VCaP (cell line): ENCODE measurements around the gene PCDH8.

ENCODE experiments used
- H3K27ac ChIP-seq: fragments of 450-650 bp; 2 replicates; pipeline ENCODE4 v1.5.1; 2017
- CTCF ChIP-seq: fragments of 450-650 bp; conservative IDR thresholded peaks from 2 replicates; pipeline ENCODE4 v1.5.1; 2017; ENCODE audit warnings: mild to moderate bottlenecking, moderate library complexity

PCDH8 gene

DNA sequence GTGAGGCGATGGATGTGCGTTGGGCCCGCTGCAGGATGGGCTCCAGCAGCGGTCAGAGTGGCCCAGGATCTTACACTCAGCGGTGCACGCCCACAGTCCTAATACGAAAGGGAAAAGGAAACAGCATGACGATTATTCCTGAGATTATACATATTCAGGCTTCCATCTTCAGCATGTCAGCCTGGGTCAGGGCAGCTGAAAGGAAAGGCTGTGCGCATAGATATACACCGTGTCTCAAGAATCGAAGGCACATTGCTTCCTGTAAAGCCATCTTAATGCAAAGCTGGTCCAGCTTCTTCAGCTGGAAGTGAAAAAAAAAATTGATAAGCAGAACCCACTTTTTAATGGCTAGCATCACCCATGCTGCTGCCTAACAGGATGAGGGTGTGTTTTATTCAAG is 3.6 kb downstream of the PCDH8 start:
- TF ChIP-seq CTCF, result no peak
- H3K27ac ChIP-seq, result no peak overlapping the region

DNA sequence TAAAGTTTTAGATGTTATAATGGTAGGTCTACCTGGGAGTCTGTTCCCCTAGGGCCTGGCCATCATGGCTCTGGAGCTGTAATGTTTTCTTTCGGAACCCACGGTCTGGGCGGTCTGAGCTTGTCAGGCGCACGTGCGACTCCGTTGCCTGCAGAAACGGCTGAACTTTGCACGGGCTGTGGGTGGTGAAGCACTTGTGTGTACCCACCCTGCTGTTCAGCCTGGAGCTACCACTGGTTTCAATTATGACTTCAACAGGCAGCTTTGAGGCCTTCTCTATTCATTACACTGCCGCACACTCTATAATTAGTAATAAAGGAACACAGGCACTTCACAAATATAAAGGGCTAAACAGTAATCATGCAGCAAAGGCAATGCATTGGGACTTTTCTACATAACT is 6.0 kb downstream of the PCDH8 start:
- no peak overlapping the region for H3K27ac ChIP-seq
- TF ChIP-seq CTCF, result no peak

GRCh38 chr13:52840066-52840465 is 8.4 kb downstream of the PCDH8 start:
- TF ChIP-seq CTCF, result no peak
- no peak overlapping the region for H3K27ac ChIP-seq

- no peak for TF ChIP-seq CTCF
- no peak overlapping the region for H3K27ac ChIP-seq
Observed at GRCh38 chr13:52838433-52839107, 9.9 kb downstream of the PCDH8 start.

- TF ChIP-seq CTCF, result no peak
- no peak overlapping the region for H3K27ac ChIP-seq
Observed at GRCh38 chr13:52837850-52838249, 10.6 kb downstream of the PCDH8 start.

GRCh38 chr13:52835071-52835839 is 13.2 kb downstream of the PCDH8 start:
- no peak overlapping the region for H3K27ac ChIP-seq
- TF ChIP-seq CTCF, result no peak

- no peak overlapping the region for H3K27ac ChIP-seq
- no peak for TF ChIP-seq CTCF
Observed at GRCh38 chr13:52833296-52833875, 15.1 kb downstream of the PCDH8 start.
